Brain microvascular endothelial cell (primary cell): ENCODE measurements around the gene CCDC87.

Experiments
- DNase-seq: peaks from one replicate; pipeline ENCODE4 v3.0.0-alpha.2; 2020
- H3K27ac ChIP-seq: fragments of 250-450 bp; sonication (Bioruptor Pico); 2 replicates; pipeline ENCODE4 v1.5.1; 2020; ENCODE audit warnings: mild to moderate bottlenecking, moderate library complexity
- H3K27me3 ChIP-seq: fragments of 250-450 bp; sonication (Bioruptor Pico); replicated peaks from 2 replicates; pipeline ENCODE4 v1.5.1; 2020; ENCODE audit warnings: mild to moderate bottlenecking
- H3K36me3 ChIP-seq: fragments of 250-450 bp; sonication (Bioruptor Pico); replicated peaks from 2 replicates; pipeline ENCODE4 v1.5.1; 2020; ENCODE audit warnings: mild to moderate bottlenecking
- H3K4me3 ChIP-seq: 2 replicates; pipeline ENCODE4 v1.5.1; 2011; ENCODE audit warnings: low read depth, mild to moderate bottlenecking, control low read depth, low read length, moderate library complexity
- CTCF ChIP-seq: IDR thresholded peaks from 2 replicates; pipeline ENCODE4 v1.5.1; 2011; ENCODE audit warnings: low read depth, mild to moderate bottlenecking, moderate library complexity, low read length, control low read depth, inconsistent platforms; ENCODE audit errors: missing control alignments
- in situ Hi-C: cut with HindIII; loops from 2 replicates; pipeline ENCODE4 v1.10.0; 2017; ENCODE audit warnings: low sequenced_read_pairs, low pct_ligation_motif_present

The CCDC87 gene

GRCh38 chr11:66550887-66551286 is 42.0 kb downstream of the CCDC87 start:
- in situ Hi-C loops = no loop called here
- TF ChIP-seq CTCF = no peak
- H3K27ac ChIP-seq = no peak overlapping the region
- DNase-seq = no peak
- H3K27me3 ChIP-seq = no peaks in the 10 kb centered on the region
- no peak overlapping the region for H3K4me3 ChIP-seq
- no peaks in the 10 kb centered on the region for H3K36me3 ChIP-seq

- DNase-seq = no peak
Observed at GRCh38 chr11:66549696-66550095, 43.2 kb downstream of the CCDC87 start.

GRCh38 chr11:66548774-66549630 is 43.9 kb downstream of the CCDC87 start:
- H3K27ac ChIP-seq = no peak overlapping the region
- TF ChIP-seq CTCF = no peak
- H3K4me3 ChIP-seq = no peak overlapping the region
- DNase-seq = no peak
- in situ Hi-C loops = no loop called here
- H3K36me3 ChIP-seq = no peaks in the 10 kb centered on the region
- H3K27me3 ChIP-seq = no peaks in the 10 kb centered on the region

More at GRCh38 chr11:66549696-66550095, 43.2 kb downstream of the CCDC87 start:
- Histone ChIP-seq H3K27me3 (no peaks in the 10 kb centered on the region), H3K36me3 (no peaks in the 10 kb centered on the region), H3K4me3 (no peak overlapping the region), H3K27ac (no peak overlapping the region)
- in situ Hi-C loops = no loop called here
- no peak for TF ChIP-seq CTCF

GRCh38 chr11:66548041-66548440 is 44.8 kb downstream of the CCDC87 start:
- in situ Hi-C loops = no loop called here

GRCh38 chr11:66547662-66548009 is 45.2 kb downstream of the CCDC87 start:
- H3K27ac ChIP-seq = no peak overlapping the region
- no peaks in the 10 kb centered on the region for H3K36me3 ChIP-seq
- H3K4me3 ChIP-seq = no peak overlapping the region
- DNase-seq = no peak
- TF ChIP-seq CTCF = no peak
- in situ Hi-C loops = no loop called here
- no peaks in the 10 kb centered on the region for H3K27me3 ChIP-seq

More at GRCh38 chr11:66548041-66548440, 44.8 kb downstream of the CCDC87 start:
- no peaks in the 10 kb centered on the region for H3K36me3 ChIP-seq
- TF ChIP-seq CTCF = no peak
- no peak overlapping the region for H3K27ac ChIP-seq
- no peak for DNase-seq
- H3K27me3 ChIP-seq = no peaks in the 10 kb centered on the region
- H3K4me3 ChIP-seq = no peak overlapping the region
